ENCODE results near the gene CACNA1I.
A peak's percentile ranks its signal among the peaks of the same experiment; 100 is the strongest.

Gene CACNA1I

GRCh38 chr22:39600491-39601179 is 30.1 kb downstream of the CACNA1I start:
- DNase-seq: no peak

GRCh38 chr22:39601180-39601535 is 30.6 kb downstream of the CACNA1I start:
- no peak for DNase-seq

GRCh38 chr22:39603345-39603744 is 32.8 kb downstream of the CACNA1I start:
- no peak for DNase-seq

- no peak for DNase-seq
Measured at GRCh38 chr22:39610246-39610645, 39.7 kb downstream of the CACNA1I start.

GRCh38 chr22:39610766-39611165 is 40.2 kb downstream of the CACNA1I start:
- no peak for DNase-seq

GRCh38 chr22:39611360-39611759 is 40.8 kb downstream of the CACNA1I start:
- no peak for DNase-seq

GRCh38 chr22:39612811-39613548 is 42.4 kb downstream of the CACNA1I start:
- DNase-seq: peak; percentile 13

- DNase-seq: no peak
Measured at GRCh38 chr22:39613549-39613921, 43.0 kb downstream of the CACNA1I start.

GRCh38 chr22:39614442-39614841 is 43.9 kb downstream of the CACNA1I start:
- no peak for DNase-seq

- no peak for DNase-seq
Measured at GRCh38 chr22:39616051-39616450, 45.5 kb downstream of the CACNA1I start.

GRCh38 chr22:39616781-39617180 is 46.2 kb downstream of the CACNA1I start:
- DNase-seq: no peak

- no peak for DNase-seq
Measured at GRCh38 chr22:39617342-39617741, 46.8 kb downstream of the CACNA1I start.

GRCh38 chr22:39617970-39618757 is 47.6 kb downstream of the CACNA1I start:
- no peak for DNase-seq

GRCh38 chr22:39618996-39619530 is 48.5 kb downstream of the CACNA1I start:
- DNase-seq: no peak

- DNase-seq: no peak
Measured at GRCh38 chr22:39620924-39621690, 50.6 kb downstream of the CACNA1I start.

GRCh38 chr22:39621826-39622225 is 51.3 kb downstream of the CACNA1I start:
- DNase-seq: no peak

- DNase-seq: peak; percentile 70
Measured at GRCh38 chr22:39622881-39623367, 52.4 kb downstream of the CACNA1I start.

GRCh38 chr22:39623603-39624500 is 53.3 kb downstream of the CACNA1I start:
- no peak for DNase-seq

- DNase-seq: no peak
Measured at GRCh38 chr22:39624501-39624821, 53.9 kb downstream of the CACNA1I start.

GRCh38 chr22:39625569-39626537 is 55.3 kb downstream of the CACNA1I start:
- no peak for DNase-seq

Data from activated CD4-positive, alpha-beta T cell treated with anti-CD3 and anti-CD28 coated beads, Interleukin-2, amount 50 U/mL, for 1 hour (primary cell).